K562 (cell line): ENCODE data around the gene ADGRE1. TPM values are rescaled to one million over a fixed set of nuclear protein-coding genes. Genes with fewer than 3 reads are reported as not detected.

Experiments
- polyA plus RNA-seq, 8 experiments: library from polyadenylated mRNA; depleted of rRNA in 4 of 8; stranded (reverse) in 5 of 8; unstranded in 3 of 8; fragments of >200 nt; fragmentation: Nextera tagmentation in 2 of 8; fragmentation: Illumina TruSeq in 1 of 8; extraction: Ambion mirVana in 2 of 8; extraction: Trizol in 1 of 8; gene quantifications; 2 replicates each; pipeline versions ENCODE4 v1.2.1 to v1.2.3, GENCODE V29; 2011 to 2014; ENCODE audit warnings: inconsistent platforms in 1 of 8, missing spikeins in 1 of 8
- total RNA-seq, 7 experiments: library from RNA; depleted of rRNA in 6 of 7; stranded (reverse); fragments of >200 nt in 6 of 7; fragmentation: Illumina TruSeq in 2 of 7; extraction: Trizol in 2 of 7; gene quantifications; 2 replicates each; pipeline versions ENCODE4 v1.2.1 to v1.2.3, GENCODE V29; 2011 to 2021; ENCODE audit warnings: low replicate concordance in 1 of 7
- TF ChIP-seq, protein P1 (sequence below): fragments of 450-650 bp; IDR thresholded peaks from 2 replicates; pipeline ENCODE4 v1.6.1; 2016; ENCODE audit warnings: mild to moderate bottlenecking, moderate library complexity

ADGRE1 gene
- total and polyA plus RNA-seq, 9 of the 15 experiments (the other 6 are each of a cell fraction or from before 2014, with no cell fraction given): 0.09 to 0.49 (median 0.25) TPM; not detected in 1

DNA sequence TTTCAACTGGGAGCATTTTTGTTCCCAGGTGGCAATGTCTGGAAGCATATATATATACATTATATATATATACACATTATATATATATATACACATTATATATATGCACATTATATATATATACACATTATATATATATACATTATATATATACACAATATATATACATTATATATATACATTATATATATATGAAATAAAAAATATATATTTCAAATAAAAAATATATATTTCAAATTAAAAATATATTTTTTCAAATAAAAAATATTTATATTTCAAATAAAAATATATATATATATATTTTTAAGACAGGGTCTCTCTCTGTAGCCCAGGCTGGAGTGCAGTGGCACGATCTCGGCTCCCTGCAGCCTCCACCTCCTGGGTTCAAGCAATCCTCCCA is 61.5 kb downstream of the ADGRE1 start (continued):
- TF ChIP-seq, protein P1, sequence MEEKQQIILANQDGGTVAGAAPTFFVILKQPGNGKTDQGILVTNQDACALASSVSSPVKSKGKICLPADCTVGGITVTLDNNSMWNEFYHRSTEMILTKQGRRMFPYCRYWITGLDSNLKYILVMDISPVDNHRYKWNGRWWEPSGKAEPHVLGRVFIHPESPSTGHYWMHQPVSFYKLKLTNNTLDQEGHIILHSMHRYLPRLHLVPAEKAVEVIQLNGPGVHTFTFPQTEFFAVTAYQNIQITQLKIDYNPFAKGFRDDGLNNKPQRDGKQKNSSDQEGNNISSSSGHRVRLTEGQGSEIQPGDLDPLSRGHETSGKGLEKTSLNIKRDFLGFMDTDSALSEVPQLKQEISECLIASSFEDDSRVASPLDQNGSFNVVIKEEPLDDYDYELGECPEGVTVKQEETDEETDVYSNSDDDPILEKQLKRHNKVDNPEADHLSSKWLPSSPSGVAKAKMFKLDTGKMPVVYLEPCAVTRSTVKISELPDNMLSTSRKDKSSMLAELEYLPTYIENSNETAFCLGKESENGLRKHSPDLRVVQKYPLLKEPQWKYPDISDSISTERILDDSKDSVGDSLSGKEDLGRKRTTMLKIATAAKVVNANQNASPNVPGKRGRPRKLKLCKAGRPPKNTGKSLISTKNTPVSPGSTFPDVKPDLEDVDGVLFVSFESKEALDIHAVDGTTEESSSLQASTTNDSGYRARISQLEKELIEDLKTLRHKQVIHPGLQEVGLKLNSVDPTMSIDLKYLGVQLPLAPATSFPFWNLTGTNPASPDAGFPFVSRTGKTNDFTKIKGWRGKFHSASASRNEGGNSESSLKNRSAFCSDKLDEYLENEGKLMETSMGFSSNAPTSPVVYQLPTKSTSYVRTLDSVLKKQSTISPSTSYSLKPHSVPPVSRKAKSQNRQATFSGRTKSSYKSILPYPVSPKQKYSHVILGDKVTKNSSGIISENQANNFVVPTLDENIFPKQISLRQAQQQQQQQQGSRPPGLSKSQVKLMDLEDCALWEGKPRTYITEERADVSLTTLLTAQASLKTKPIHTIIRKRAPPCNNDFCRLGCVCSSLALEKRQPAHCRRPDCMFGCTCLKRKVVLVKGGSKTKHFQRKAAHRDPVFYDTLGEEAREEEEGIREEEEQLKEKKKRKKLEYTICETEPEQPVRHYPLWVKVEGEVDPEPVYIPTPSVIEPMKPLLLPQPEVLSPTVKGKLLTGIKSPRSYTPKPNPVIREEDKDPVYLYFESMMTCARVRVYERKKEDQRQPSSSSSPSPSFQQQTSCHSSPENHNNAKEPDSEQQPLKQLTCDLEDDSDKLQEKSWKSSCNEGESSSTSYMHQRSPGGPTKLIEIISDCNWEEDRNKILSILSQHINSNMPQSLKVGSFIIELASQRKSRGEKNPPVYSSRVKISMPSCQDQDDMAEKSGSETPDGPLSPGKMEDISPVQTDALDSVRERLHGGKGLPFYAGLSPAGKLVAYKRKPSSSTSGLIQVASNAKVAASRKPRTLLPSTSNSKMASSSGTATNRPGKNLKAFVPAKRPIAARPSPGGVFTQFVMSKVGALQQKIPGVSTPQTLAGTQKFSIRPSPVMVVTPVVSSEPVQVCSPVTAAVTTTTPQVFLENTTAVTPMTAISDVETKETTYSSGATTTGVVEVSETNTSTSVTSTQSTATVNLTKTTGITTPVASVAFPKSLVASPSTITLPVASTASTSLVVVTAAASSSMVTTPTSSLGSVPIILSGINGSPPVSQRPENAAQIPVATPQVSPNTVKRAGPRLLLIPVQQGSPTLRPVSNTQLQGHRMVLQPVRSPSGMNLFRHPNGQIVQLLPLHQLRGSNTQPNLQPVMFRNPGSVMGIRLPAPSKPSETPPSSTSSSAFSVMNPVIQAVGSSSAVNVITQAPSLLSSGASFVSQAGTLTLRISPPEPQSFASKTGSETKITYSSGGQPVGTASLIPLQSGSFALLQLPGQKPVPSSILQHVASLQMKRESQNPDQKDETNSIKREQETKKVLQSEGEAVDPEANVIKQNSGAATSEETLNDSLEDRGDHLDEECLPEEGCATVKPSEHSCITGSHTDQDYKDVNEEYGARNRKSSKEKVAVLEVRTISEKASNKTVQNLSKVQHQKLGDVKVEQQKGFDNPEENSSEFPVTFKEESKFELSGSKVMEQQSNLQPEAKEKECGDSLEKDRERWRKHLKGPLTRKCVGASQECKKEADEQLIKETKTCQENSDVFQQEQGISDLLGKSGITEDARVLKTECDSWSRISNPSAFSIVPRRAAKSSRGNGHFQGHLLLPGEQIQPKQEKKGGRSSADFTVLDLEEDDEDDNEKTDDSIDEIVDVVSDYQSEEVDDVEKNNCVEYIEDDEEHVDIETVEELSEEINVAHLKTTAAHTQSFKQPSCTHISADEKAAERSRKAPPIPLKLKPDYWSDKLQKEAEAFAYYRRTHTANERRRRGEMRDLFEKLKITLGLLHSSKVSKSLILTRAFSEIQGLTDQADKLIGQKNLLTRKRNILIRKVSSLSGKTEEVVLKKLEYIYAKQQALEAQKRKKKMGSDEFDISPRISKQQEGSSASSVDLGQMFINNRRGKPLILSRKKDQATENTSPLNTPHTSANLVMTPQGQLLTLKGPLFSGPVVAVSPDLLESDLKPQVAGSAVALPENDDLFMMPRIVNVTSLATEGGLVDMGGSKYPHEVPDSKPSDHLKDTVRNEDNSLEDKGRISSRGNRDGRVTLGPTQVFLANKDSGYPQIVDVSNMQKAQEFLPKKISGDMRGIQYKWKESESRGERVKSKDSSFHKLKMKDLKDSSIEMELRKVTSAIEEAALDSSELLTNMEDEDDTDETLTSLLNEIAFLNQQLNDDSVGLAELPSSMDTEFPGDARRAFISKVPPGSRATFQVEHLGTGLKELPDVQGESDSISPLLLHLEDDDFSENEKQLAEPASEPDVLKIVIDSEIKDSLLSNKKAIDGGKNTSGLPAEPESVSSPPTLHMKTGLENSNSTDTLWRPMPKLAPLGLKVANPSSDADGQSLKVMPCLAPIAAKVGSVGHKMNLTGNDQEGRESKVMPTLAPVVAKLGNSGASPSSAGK: no peak
